ENCODE results near the gene OIP5.

- TF ChIP-seq CTCF (conservative IDR thresholded peaks at IDR 0.05; ENCODE audit: low read depth, low read length) (no peak), EZH2phosphoT487 (IDR thresholded peaks at IDR 0.05; ENCODE audit: borderline replicate concordance, low read length) (no peak), EZH2 (IDR thresholded peaks at IDR 0.05; ENCODE audit: low read length, unreplicated experiment) (no peak)
Measured at GRCh38 chr15:41279535-41280283, 52.7 kb downstream of the OIP5 start.

Measured in PC-3 (cell line).